OCI-LY3 (cell line): ENCODE data around the gene ZNF710.

Source experiments
- CTCF ChIP-seq: fragments of 200-600, 300-600 bp; sonication (generic); IDR thresholded peaks from 2 replicates; pipeline ENCODE4 v1.5.1; 2014; ENCODE audit warnings: antibody characterized with exemption, low read length, low read depth
- EZH2phosphoT487 ChIP-seq: fragments of 200-600 bp; shearing (Covaris generic); IDR thresholded peaks from 2 replicates; pipeline ENCODE4 v1.6.1; 2018; ENCODE audit warnings: antibody characterized with exemption, mixed run types, low read depth

DNA sequence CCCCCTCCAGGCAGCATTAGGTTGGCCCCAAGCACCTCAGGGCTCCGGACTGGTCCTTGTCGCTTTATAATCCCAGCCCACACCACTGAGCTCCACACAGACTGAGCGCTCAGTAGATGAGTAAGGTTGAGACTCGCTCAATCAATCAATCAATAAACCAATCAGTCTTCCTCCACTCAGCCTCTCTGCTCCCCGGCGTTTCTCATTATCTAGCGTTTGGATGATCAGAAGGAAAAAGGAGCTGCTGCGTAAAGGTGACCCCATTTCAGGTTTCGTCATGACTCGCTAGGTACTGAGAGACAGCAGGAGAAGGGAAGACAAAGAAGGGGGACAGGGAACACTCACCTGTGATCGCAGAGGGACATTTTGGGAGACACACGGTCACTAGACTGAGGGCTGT lies 41.2 kb downstream of the ZNF710 start:
- TF ChIP-seq CTCF (no peak), EZH2phosphoT487 (no peak)
